Spleen (tissue), 7 donors: Measurements from ENCODE around the gene TTC39B.

Source experiments
- CTCF ChIP-seq, 11 experiments: fragments of 200-600 bp in 7 of 11; fragments of 450-650 bp in 4 of 11; sonication (generic) in 4 of 11; IDR thresholded peaks in 8 of 11; conservative IDR thresholded peaks in 3 of 11; 1 replicate in 7 of 11; 2 replicates in 4 of 11; pipeline versions ENCODE4 v1.4.0 to v1.8.0; 2016 to 2021; ENCODE audit warnings: antibody characterized with exemption in 11 of 11, inconsistent platforms in 4 of 11, mild to moderate bottlenecking in 1 of 11
- POLR2AphosphoS5 ChIP-seq, 3 donors: sonication (generic); formaldehyde crosslinking; IDR thresholded peaks; one replicate each; pipeline ENCODE4 v1.5.1; 2017; ENCODE audit warnings: antibody characterized with exemption in 3 of 3
- donor health status: DM: no; HTN: no; CAD: no; lungs with moderate emphysema.
- donor health status: DM: no; HTN: no; CAD: no.
- donor health status: DM: no; HTN: no; CAD: no.

GRCh38 chr9:15140051-15140450 lies 167.0 kb downstream of the TTC39B start:
- TF ChIP-seq CTCF (IDR thresholded peaks at IDR 0.05 in 8 of 11, conservative IDR thresholded peaks at IDR 0.05 in 3 of 11): no peak
- no peak for TF ChIP-seq POLR2AphosphoS5 (IDR thresholded peaks at IDR 0.05)
